GM18526 (cell line): Measurements from ENCODE around the gene ICA1L.

ENCODE experiments used
- POLR2A ChIP-seq: IDR thresholded peaks from 3 replicates; pipeline ENCODE4 v1.6.1; 2011; ENCODE audit not compliant: insufficient read length; ENCODE audit errors: extremely low read depth

Gene ICA1L

DNA sequence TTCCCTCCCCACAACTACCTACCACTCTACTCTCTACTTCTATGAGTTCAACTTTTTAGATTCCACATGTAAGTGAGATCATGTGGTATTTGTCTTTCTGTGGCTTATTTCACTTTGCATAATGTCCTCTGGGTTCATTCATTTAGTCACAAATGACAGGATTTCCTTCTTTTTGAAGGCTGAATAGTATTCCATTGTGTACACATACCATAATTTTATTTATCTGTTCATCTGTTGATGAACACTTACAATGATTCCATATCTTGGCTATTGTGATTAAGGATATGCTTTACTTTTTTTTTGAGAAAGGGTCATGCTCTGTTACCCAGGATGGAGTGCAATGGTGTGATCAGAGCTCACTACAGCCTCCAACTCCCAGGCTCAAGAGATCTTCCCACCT is 73.6 kb downstream of the ICA1L start:
- TF ChIP-seq POLR2A, result no peak

DNA sequence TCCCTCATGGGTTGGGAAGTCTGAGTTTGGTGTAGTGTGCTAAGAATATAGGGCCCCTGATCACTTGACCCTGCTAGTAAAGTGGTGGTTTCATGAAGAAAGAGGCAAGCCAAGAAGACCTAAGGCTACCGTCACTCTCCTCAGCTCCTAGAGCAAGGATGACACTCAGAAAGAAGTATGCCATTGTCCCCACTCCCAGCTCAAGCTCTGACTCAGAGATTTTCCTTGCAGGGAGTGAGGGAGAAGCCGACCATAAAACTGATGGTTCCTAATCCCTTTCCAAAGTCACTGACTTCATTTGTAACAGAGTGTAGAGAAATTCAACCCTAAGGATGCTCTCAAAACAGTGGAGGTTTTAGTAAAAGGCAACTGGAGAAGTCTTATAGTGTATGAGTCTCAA is 80.9 kb downstream of the ICA1L start:
- no peak for TF ChIP-seq POLR2A

DNA sequence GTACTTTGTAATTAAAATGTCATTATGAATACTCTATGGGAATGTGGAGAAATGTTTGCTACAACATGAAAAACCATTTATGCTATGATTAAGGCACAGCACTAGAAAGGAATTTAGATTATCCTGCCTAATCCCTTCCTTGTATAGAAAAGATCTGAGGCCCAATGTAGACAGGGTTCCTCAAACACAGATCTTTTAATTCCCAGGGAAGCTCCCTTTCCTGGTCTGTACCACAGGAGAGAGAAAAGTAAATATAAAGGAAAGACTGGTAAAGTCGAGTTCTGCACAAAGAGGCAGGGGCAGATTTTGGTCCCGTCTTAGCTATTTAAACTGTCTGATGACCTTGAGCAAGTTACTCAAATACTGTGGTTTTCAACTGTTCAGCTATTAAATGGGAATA is 84.7 kb downstream of the ICA1L start:
- TF ChIP-seq POLR2A, result no peak

DNA sequence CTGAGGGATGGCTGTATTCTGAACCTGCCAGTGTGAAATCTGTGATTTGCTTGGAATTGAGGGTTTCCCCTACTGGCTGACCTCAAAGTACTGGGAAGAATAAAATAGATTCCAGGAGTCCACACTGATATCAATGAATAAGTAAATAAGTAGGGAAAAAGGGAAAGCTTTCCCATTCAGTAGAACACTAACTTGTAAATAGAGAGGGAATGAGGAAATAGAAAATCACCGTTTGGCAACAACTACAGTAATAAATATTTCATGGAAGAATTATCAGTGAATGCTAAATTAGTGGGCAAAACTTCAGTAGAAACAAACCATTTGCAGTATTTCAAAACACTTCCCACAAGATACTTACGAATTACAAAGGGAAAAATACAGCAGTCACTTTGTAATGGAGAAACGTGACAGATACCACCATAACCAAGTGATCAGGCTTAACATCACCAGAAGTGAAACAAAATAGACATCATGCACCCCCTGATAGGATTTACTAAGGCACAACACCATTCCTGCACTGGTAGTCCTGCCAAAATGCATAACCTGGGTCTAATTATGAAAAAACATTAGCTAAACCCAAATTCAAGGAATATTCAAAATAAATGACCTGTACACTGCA is 88.5 kb downstream of the ICA1L start:
- no peak for TF ChIP-seq POLR2A

DNA sequence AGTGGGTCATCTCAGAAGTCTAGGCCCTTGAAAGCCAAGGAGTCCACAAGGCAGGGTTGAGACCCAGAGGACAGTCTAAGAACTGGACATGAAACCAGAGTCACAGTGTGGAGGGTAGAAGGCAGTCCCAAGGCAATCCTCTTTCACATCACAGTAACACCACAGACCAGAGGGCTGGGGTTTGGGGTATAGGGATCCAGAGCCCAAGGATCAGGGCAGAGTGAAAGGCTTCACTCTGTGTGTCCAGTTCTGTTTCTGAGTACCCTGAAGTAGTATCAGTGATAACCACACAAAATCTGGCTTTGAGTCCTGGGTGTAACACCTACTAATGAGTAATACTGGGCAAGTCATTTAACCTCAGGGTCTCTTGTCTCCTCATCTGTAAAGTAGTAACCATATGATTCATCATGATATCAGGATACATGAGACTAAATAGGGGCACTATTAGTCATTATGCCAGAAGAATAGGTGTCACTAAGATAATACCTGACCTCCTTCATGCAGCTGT is 91.0 kb downstream of the ICA1L start:
- no peak for TF ChIP-seq POLR2A

DNA sequence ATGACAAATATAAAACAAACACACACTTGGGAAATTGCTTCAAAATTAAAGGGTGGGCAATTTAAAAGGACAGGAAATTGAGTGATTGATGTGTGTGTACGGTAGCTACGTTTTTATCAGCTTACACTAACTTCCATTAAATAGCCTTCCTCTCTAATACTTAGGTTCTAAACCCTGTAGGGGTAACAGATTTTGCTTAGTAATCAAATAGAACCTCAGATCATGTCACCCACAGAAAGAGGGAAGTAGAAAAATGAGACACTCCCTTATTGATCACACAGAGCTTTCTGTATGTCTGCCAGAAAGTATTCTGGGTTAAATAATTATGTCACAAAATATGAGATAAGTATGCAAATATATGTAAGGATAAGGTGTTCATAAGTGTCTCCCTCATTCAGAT is 93.3 kb downstream of the ICA1L start:
- no peak for TF ChIP-seq POLR2A

DNA sequence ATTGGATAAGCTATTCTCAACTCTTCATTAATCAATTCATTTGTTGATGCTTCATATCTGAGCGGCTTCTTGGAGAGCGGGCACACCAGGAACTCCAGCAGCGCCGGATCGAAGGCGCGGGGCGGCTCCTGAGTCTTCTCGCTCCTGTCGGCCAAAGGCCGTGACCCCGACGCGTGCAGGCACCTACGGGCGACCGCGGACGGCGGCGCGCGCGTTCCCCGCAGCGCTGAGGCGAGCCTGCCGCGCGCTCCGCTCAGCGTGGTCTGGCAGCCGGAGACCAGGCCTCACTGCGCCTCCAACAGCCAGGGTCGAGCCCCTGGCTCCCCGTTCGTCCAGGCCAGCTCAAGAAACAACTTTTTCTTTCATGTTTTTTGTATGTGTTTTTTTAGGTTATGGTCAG is 97.5 kb downstream of the ICA1L start:
- no peak for TF ChIP-seq POLR2A

DNA sequence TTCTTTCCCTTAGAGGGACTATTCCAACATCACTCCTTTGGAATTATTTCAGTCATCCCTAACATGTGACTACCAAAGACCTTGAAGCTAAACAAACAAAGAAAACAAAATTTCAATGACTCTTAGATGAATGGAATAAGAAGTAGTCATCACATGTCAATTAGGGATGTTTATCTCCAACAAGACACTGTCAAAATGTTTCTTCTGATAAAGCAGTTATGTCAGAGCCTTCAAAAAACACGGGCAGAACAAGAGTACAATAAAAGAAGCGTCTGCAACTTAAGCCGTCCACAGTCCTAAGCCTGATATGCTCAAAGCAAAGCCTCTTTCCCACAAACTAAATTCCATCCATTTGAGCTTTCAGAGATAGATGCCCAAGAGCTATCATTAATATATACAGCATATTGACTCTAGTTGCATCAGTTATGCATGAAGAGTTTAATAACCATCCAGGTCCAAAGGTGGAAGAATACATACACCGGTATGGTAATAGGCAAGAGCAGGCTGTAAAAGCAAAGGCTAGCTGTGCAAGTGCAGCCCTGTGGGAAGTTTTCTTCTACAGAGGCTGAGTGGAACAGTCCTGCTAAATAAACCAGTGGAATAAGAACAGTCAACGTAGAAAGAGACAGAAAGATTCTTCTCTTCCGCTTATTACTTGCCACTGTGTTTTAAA is 98.1 kb downstream of the ICA1L start:
- no peak for TF ChIP-seq POLR2A

DNA sequence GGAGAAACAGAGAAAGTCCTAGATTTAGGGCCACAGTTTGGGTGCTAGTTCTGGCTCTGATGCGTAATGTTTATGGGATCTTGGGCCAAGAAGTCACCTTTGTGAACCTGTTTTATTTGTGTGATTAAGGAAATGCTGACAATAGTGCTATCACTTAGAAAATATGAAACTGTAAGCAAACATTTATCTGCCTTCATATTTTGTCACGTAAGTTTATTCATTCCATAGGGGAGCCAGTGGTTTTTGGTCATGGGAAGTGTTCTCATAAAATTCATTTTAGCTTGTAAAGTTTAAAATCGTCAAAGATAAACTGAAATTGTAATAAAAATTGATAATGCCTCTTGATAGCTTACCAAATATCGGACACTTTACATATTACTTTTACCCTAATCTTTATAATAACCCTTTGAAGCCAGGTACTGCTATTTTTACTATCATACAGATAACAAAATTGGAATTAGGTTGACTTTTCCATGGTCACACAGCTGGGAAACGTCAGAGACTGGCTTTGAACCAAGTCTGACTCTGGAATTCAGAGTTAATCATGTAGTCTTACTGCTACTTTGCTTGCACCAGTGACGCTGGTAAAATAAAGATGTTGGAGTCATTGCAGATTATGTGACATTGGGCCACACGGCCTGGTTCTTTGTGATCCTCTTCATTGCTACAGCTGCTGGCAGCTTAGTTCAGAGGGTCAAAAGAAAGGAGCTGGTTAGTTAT is 99.7 kb downstream of the ICA1L start:
- TF ChIP-seq POLR2A, result no peak

DNA sequence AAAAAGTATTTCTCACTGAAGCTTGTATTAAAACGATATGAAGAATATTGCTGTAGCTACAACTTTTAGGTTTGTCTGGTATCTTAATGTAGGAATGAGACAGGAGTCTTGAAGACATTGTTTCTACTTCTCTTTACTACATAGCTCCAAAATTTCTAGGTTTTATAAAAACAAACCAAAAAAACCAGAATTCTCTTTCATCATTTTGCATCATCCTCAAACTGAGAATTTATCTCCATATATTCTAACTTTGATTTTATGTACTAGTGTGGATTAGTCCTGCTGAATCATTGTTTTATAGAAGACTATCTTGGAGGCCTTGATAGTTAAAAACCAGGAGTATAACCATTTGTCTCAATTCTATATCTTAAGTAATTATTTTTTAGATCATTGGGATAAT is 100.2 kb downstream of the ICA1L start:
- TF ChIP-seq POLR2A, result no peak

DNA sequence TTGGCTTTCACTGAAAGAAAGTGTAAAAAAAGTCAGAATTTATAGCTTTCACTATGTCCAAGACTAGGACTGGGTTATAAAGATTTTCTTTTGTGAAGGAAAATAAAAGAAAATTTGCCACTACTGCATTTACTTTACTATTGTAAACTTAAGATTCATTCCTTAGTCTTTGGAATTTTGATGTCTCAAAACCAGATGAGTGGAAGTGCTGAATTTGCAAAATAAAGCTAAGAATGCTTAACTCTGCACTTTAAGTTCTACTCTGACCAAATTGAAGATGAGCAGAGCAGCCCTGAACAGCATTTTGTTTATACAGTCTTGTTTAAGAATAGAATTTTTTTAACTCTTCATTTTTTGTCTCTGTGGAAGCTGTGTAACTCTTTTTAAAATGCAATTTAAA is 102.4 kb downstream of the ICA1L start:
- no peak for TF ChIP-seq POLR2A

DNA sequence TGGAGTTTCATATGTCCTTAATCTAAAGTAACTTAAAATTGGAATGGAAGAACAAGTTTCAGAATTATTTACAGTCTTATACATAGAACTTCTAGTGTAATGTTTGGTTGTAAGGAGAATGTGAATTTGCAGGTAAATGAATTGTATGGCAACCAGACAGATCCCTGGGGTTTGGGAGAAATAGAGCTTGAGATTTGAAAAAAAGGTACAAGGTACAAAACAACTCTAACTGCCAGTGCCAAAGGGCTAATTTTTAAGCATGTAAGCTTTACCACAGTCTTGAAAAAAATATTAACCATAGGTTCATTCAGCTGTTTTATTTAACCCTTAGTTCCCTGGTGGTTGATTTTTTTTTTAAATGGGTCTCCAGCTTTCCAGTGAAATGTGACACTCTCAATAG is 103.3 kb downstream of the ICA1L start:
- no peak for TF ChIP-seq POLR2A

DNA sequence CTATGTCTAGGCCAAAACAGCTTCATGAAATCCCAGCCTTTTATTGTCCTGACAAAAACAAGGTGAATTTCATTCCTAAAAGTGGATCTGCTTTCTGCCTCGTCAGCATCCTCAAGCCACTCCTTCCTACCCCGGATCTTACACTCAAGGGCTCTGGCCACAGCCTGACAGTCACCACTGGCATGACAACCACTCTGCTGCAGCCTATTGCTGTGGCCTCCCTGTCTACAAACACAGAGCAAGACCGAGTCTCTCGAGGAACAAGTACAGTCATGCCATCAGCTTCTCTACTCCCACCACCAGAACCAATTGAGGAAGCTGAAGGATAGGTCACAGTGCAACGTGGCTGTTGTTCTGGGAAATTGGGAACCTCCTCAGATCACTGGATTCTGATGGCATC is 106.1 kb downstream of the ICA1L start:
- no peak for TF ChIP-seq POLR2A

DNA sequence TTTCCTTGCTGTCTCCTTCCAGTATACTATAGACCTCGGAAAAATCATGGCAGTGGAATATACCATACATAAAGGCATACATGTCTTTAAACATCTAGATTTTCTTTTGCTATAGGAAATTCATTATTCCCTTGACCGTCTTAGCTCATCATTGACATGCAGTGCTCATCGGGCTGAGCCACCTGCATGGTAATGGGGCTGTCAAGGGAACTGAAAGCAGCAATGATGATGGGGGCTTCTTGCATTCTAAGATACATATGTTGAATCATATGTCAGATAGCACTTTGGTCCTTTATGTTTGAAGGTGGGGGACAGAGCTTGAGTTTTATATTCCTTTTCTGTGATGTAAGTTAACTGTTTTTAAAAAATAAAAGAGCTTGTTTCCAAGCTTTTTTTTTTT is 106.6 kb downstream of the ICA1L start:
- no peak for TF ChIP-seq POLR2A

DNA sequence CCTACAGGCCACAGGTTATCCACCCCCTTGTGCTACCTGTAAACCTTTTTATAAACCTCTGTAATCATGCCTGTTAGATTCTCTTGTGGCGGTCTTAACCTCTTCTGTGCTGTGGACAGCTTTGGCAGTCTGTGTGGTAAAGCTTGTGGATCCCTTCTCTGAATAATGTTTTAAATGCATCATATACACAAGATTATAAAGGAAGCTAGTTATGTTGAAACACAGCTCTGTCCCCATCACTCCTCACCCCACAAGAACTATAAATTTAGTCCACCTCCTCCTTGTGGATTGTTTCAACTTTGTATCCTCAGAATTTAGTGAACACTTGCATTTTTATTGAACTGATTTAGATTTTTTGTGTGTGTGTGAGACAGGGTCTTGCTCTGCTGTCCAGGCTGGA is 107.7 kb downstream of the ICA1L start:
- TF ChIP-seq POLR2A, result no peak

DNA sequence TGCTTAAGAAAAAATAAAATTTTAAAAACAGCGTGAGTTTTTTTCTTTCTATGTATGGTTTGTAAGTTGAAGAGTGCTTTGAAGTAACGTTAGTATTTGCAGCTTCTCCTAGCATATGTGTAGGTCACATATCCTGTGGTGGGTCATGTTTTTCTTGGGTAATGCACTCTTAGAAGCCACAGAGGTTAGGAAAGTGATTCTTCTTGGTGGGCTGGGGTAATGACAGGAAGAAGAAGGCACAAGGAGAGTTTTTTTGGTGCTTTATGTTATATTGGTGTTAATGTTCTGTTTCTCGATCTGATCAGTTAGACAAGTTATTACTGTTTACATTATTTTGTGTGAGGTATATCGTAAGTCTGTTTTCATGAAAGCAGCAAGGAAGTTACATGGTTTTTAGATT is 109.0 kb downstream of the ICA1L start:
- TF ChIP-seq POLR2A, result no peak

DNA sequence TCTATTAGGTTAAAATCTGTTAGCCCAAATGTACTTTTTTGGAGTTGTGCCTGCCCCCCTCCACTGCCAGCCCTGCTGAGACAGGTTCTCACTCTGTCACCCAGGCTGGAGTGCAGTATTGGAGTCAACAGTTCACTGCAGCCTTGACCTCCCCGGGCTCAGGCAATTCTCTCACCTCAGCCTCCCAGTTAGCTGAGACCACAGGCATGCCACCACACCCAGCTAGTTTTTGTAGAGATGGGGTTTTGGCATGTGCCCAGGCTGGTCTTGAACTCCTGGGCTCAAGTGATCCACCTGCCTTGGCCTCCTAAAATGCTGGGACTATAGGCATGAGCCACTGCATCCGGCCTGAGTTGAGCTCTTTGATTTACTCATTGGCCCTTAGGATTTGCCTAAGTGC is 110.7 kb downstream of the ICA1L start:
- TF ChIP-seq POLR2A, result no peak

DNA sequence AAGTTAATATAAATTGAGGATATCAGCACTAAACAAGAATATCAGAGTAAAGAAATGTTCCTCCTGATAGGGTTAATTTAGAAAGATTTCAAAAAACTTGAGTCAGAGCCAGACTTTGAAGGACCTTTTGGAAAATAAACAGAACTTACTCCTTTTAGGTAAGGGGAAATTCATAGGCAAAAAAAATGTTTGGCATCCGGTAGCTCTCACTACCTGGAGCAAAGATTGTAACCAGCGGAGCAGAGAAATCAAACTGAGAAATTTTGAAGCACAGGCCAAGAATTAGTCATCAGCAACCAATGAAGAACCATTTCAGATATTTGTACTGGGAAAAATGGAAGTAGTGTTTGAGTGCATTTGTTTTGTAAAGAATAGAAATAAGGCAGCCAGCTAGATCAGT is 113.0 kb downstream of the ICA1L start:
- no peak for TF ChIP-seq POLR2A
